Transverse colon (tissue), 4 donors: ENCODE results near the gene CARMIL3. TPM values are rescaled to one million over a fixed set of nuclear protein-coding genes. Genes with fewer than 3 reads are reported as not detected.
A peak's percentile ranks its signal among the peaks of the same experiment; 100 is the strongest.
"Not testable (repeated sequence)": the region's sequence is repeated elsewhere in the genome, so short reads cannot be mapped to it uniquely, and the experiment has no call there.

Source experiments
- DNase-seq: peaks from one replicate; pipeline ENCODE4 v3.0.0-alpha.2; 2019
- H3K27ac ChIP-seq, 4 donors: fragments of 200-600 bp; sonication (generic); 2 replicates each; pipeline ENCODE4 v1.5.1; 2016 to 2018; ENCODE audit warnings: inconsistent platforms in 4 of 4
- H3K27me3 ChIP-seq: fragments of 200-600 bp; sonication (generic); 2 replicates; pipeline ENCODE4 v1.5.1; 2017; ENCODE audit warnings: inconsistent platforms
- H3K36me3 ChIP-seq, 4 donors: fragments of 200-600 bp; sonication (generic); 2 replicates each; pipeline ENCODE4 v1.5.1; 2017 to 2019; ENCODE audit warnings: inconsistent platforms in 4 of 4
- H3K4me1 ChIP-seq, 4 donors: fragments of 200-600 bp; sonication (generic); 2 replicates each; pipeline ENCODE4 v1.5.1; 2017 to 2020; ENCODE audit warnings: inconsistent platforms in 4 of 4
- H3K4me3 ChIP-seq, 4 donors: fragments of 200-600 bp; sonication (generic); 1 replicate in 1 of 4; 2 replicates in 3 of 4; pipeline versions ENCODE4 v1.5.1 to v1.6.1; 2017 to 2019; ENCODE audit warnings: inconsistent platforms in 4 of 4
- H3K9me3 ChIP-seq, 2 donors: fragments of 200-600 bp; sonication (generic); 2 replicates each; pipeline ENCODE4 v1.5.1; 2017 to 2019; ENCODE audit warnings: inconsistent platforms in 2 of 2
- EP300 ChIP-seq: sonication (generic); formaldehyde crosslinking; IDR thresholded peaks from one replicate; pipeline ENCODE4 v1.6.1; 2017; ENCODE audit warnings: antibody characterized with exemption, low read depth
- POLR2A ChIP-seq: fragments of 450-650 bp; IDR thresholded peaks from one replicate; pipeline ENCODE4 v1.6.1; 2016; ENCODE audit warnings: antibody characterized with exemption, mild to moderate bottlenecking, moderate library complexity
- POLR2AphosphoS5 ChIP-seq, 3 donors: sonication (generic); formaldehyde crosslinking; IDR thresholded peaks; one replicate each; pipeline ENCODE4 v1.6.1; 2016; ENCODE audit warnings: antibody characterized with exemption in 3 of 3
- WGBS, 2 donors: methylation state at CpG; one replicate each; pipeline ENCODE4 v1.1.5; 2018; ENCODE audit warnings: low coverage in 1 of 2; 5-methylcytosine and 5-hydroxymethylcytosine counted together
- in situ Hi-C, 4 donors: fragments of 200-750 bp; cut with MboI; loops; one replicate each; pipeline versions ENCODE4 v1.15.0 to v1.15.1; 2017; ENCODE audit warnings: low sequenced_read_pairs in 3 of 4, low pct_ligation_motif_present in 1 of 4, low pct_unique_long_range_greater_than_20kb in 1 of 4
- intact Hi-C: fragments of 100-400 bp; cut with DNase I; formaldehyde crosslinking; loops from one replicate; pipeline ENCODE4 v1.15.1; 2023; ENCODE audit warnings: low total_unique reads
- total RNA-seq, 4 donors: library from RNA; depleted of rRNA; stranded (reverse); fragments of >200 nt; gene quantifications; one replicate each; pipeline ENCODE4 v1.1.0, GENCODE V29; 2016
- TF ChIP-seq, protein P1 (sequence below), 5 experiments: fragments of 200-600 bp in 3 of 5; fragments of 450-650 bp in 2 of 5; sonication (generic) in 3 of 5; IDR thresholded peaks; 1 replicate in 2 of 5; 2 replicates in 3 of 5; pipeline ENCODE4 v1.5.1; 2016 to 2017; ENCODE audit warnings: antibody characterized with exemption in 5 of 5, inconsistent platforms in 3 of 5, mild to moderate bottlenecking in 2 of 5, moderate library complexity in 1 of 5

CARMIL3 gene
- total RNA-seq, 4 donors from 2014 or later = 0.20 to 4.1 (median 3.0) TPM

GRCh38 chr14:24042746-24043145 is 9.1 kb upstream of the CARMIL3 start:
- TF ChIP-seq EP300 = no peak
- TF ChIP-seq, protein P1, sequence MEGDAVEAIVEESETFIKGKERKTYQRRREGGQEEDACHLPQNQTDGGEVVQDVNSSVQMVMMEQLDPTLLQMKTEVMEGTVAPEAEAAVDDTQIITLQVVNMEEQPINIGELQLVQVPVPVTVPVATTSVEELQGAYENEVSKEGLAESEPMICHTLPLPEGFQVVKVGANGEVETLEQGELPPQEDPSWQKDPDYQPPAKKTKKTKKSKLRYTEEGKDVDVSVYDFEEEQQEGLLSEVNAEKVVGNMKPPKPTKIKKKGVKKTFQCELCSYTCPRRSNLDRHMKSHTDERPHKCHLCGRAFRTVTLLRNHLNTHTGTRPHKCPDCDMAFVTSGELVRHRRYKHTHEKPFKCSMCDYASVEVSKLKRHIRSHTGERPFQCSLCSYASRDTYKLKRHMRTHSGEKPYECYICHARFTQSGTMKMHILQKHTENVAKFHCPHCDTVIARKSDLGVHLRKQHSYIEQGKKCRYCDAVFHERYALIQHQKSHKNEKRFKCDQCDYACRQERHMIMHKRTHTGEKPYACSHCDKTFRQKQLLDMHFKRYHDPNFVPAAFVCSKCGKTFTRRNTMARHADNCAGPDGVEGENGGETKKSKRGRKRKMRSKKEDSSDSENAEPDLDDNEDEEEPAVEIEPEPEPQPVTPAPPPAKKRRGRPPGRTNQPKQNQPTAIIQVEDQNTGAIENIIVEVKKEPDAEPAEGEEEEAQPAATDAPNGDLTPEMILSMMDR (IDR thresholded peaks at IDR 0.05) = no peak
- TF ChIP-seq POLR2AphosphoS5 (IDR thresholded peaks at IDR 0.05) = no peak
- TF ChIP-seq POLR2A = no peak
- no peak for DNase-seq
- no peaks in the 10 kb centered on the region for H3K27me3 ChIP-seq
- no peaks in the 10 kb centered on the region for H3K4me1 ChIP-seq
- H3K27ac ChIP-seq = no peak overlapping the region
- 47 to 60% methylated on average over 4 to 5 of the region's 5 CpGs for WGBS, 2 donors
- in situ Hi-C loops = no loop called here
- intact Hi-C loops = loop anchor here (2.0 kb wide), 1 partner anchor 28 kb away; no protein-coding TSS in a partner anchor
- no peaks in the 10 kb centered on the region for H3K36me3 ChIP-seq
- no peaks in the 10 kb centered on the region for H3K9me3 ChIP-seq
- no peak overlapping the region for H3K4me3 ChIP-seq

DNA sequence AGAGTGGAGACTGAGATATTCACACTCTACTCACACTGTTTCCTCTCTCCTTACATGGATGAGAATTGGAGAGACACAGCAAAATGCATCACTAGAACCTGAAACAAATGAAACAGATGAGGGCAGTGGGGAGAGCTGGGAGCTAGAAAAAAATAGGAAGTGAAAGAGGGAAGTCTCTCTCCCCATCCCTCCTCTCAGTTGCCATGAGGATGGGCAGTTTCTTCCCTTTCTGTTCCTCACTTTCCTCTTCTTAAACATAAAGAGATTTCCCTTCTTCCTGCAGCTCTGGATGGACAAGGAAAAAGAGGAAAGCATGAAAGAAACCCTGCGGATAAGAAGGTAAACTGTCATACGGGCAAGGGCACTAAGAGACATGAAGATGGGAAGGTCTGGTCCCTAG is 2.8 kb upstream of the CARMIL3 start:
- H3K36me3 ChIP-seq, DNase-seq, H3K27ac ChIP-seq, intact Hi-C loops, H3K4me3 ChIP-seq, H3K9me3 ChIP-seq, in situ Hi-C loops, H3K27me3 ChIP-seq: not testable (repeated sequence)
- peaks cover 7 to 15% (median 12%) of the 10 kb centered on the region in 4 donors for H3K4me1 ChIP-seq
- 68 to 80% methylated on average over 2 of the region's 2 CpGs for WGBS, 2 donors

DNA sequence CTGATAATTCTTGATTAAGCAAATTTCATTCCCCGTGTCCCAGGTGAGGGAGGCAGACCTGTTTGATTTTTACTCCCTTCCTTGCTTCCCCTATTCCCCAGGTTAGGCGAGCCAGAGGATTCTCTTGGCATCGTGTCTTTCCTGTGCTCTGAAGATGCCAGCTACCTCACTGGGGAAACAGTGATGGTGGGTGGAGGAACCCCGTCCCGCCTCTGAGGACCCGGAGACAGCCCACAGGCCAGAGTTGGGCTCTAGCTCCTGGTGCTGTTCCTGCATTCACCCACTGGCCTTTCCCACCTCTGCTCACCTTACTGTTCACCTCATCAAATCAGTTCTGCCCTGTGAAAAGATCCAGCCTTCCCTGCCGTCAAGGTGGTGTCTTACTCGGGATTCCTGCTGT is 1.1 kb upstream of the CARMIL3 start:
- intact Hi-C loops, H3K36me3 ChIP-seq, H3K27ac ChIP-seq, H3K4me3 ChIP-seq, H3K9me3 ChIP-seq, H3K27me3 ChIP-seq, in situ Hi-C loops, DNase-seq: not testable (repeated sequence)
- peaks cover 7 to 15% (median 12%) of the 10 kb centered on the region in 4 donors for H3K4me1 ChIP-seq
- 88 to 100% methylated on average over 1 to 8 of the region's 8 CpGs for WGBS, 2 donors

DNA sequence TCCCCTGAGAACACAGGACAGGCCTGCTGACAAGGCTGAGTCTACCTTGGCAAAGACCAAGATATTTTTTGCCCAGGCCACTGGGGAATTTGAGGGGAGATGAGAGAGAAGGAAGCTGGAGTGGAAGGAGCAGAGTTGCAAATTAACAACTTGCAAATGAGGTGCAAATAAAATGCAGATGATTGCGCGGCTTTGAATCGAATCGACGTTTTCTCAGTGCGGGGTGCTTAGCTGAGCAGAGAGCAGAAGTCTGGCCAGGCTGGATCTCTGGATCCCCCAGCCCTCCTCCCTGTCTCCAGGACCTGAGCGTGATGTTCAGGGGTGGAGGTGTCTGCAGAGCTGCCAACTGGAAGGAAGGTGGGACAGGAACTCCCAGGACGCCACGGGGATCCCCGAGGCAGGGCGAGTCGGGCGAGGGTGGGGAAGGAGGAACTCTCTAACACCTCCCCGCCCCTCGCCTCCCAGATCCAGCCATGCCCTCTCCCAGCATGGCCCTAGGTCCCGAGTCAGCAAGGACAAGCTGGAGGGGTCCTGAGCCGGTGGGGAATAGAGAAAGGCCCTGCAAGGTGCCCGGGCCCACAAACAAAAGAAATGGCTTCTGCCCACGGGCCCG is 527 bp upstream of the CARMIL3 start:
- Histone ChIP-seq H3K4me1 (peaks cover 7 to 15% (median 12%) of the 10 kb centered on the region in 4 donors), H3K27ac (peak overlapping the region; percentile 40 to 72 (median 58)), H3K27me3 (no peaks in the 10 kb centered on the region), H3K4me3 (peak overlapping the region; percentile 40 to 66 (median 56)), H3K9me3 (no peaks in the 10 kb centered on the region), H3K36me3 (no peaks in the 10 kb centered on the region)
- peak; percentile 52 for DNase-seq
- WGBS, 2 donors = 26% methylated on average over 20 of the region's 20 CpGs; no CpG with 5 or more reads in 1 of the 2 donors
- in situ Hi-C loops = no loop called here
- intact Hi-C loops = no loop called here
- no peak for TF ChIP-seq POLR2AphosphoS5 (IDR thresholded peaks at IDR 0.05)
- no peak for TF ChIP-seq POLR2A
- TF ChIP-seq, protein P1 (IDR thresholded peaks at IDR 0.05) = no peak
- no peak for TF ChIP-seq EP300

GRCh38 chr14:24052656-24053547 is 1.1 kb downstream of the CARMIL3 start:
- no peak overlapping the region for H3K27ac ChIP-seq
- in situ Hi-C loops (no loop called here), intact Hi-C loops (no loop called here)
- no peak for TF ChIP-seq POLR2AphosphoS5 (IDR thresholded peaks at IDR 0.05)
- TF ChIP-seq POLR2A = no peak
- TF ChIP-seq, protein P1 (IDR thresholded peaks at IDR 0.05) = no peak
- no peak for TF ChIP-seq EP300
- peaks cover 7 to 15% (median 12%) of the 10 kb centered on the region in 4 donors for H3K4me1 ChIP-seq
- H3K4me3 ChIP-seq = peak overlapping the region in 3 of 4 donors; percentile 40 to 66 (median 62)
- 37 to 40% methylated on average over 1 to 20 of the region's 20 CpGs for WGBS, 2 donors
- no peaks in the 10 kb centered on the region for H3K27me3 ChIP-seq
- H3K36me3 ChIP-seq = no peaks in the 10 kb centered on the region
- DNase-seq = no peak
- no peaks in the 10 kb centered on the region for H3K9me3 ChIP-seq
